Mesenchymal stem cell (in vitro differentiated cells and primary cell): ENCODE results near the gene KLF13.

Experiments
- DNase-seq: peaks from one replicate; pipeline ENCODE4 v3.0.0-alpha.2; 2013
- H2AFZ ChIP-seq: one replicate; pipeline ENCODE4 v1.6.1; 2013; ENCODE audit warnings: low read depth, mild to moderate bottlenecking, control low read depth, inconsistent platforms, low read length, moderate library complexity
- H2AK5ac ChIP-seq: 2 replicates; pipeline ENCODE4 v1.6.1; 2013; ENCODE audit warnings: low read length, moderate library complexity, mild to moderate bottlenecking, inconsistent platforms; ENCODE audit not compliant: severe bottlenecking
- H2BK120ac ChIP-seq: one replicate; pipeline ENCODE4 v1.6.1; 2013; ENCODE audit warnings: low read depth, mild to moderate bottlenecking, inconsistent platforms, low read length, moderate library complexity
- H2BK12ac ChIP-seq, 2 experiments: one replicate each; pipeline ENCODE4 v1.6.1; 2013; ENCODE audit warnings: inconsistent platforms in 2 of 2, low read length in 2 of 2, mild to moderate bottlenecking in 2 of 2, moderate library complexity in 2 of 2, control low read depth in 1 of 2
- H2BK15ac ChIP-seq: one replicate; pipeline ENCODE4 v1.6.1; 2013; ENCODE audit warnings: mild to moderate bottlenecking, low read depth, inconsistent platforms; ENCODE audit not compliant: poor library complexity, severe bottlenecking
- H2BK5ac ChIP-seq: 2 replicates; pipeline ENCODE4 v1.6.1; 2013; ENCODE audit warnings: low read depth, mild to moderate bottlenecking, low read length, control low read depth, inconsistent platforms; ENCODE audit not compliant: poor library complexity, severe bottlenecking
- H3K14ac ChIP-seq, 2 experiments: one replicate each; pipeline ENCODE4 v1.6.1; 2013; ENCODE audit warnings: inconsistent platforms in 2 of 2, low read length in 2 of 2, control low read depth in 1 of 2, mild to moderate bottlenecking in 1 of 2, moderate library complexity in 1 of 2
- H3K18ac ChIP-seq, 2 experiments: one replicate each; pipeline ENCODE4 v1.6.1; 2013; ENCODE audit warnings: inconsistent platforms in 2 of 2, low read length in 2 of 2, control low read depth in 1 of 2, low read depth in 1 of 2, mild to moderate bottlenecking in 1 of 2
- H3K23ac ChIP-seq, 2 experiments: one replicate each; pipeline ENCODE4 v1.6.1; 2013; ENCODE audit warnings: inconsistent platforms in 2 of 2, low read length in 2 of 2, mild to moderate bottlenecking in 2 of 2, moderate library complexity in 2 of 2, control low read depth in 1 of 2
- H3K27ac ChIP-seq: 2 replicates; pipeline ENCODE4 v1.5.1; 2013; ENCODE audit warnings: mild to moderate bottlenecking, moderate library complexity, low read length, control low read depth, inconsistent platforms; ENCODE audit not compliant: poor library complexity, severe bottlenecking
- H3K27me3 ChIP-seq, 2 experiments: 2 replicates each; pipeline versions ENCODE4 v1.6.1 to v1.7.0; 2013; ENCODE audit warnings: low read length in 2 of 2, mild to moderate bottlenecking in 2 of 2, moderate library complexity in 2 of 2, control low read depth in 1 of 2, inconsistent platforms in 1 of 2; ENCODE audit not compliant: control insufficient read depth in 1 of 2, insufficient read depth in 1 of 2
- H3K36me3 ChIP-seq, 2 experiments: 2 replicates each; pipeline versions ENCODE4 v1.6.1 to v1.7.0; 2013; ENCODE audit warnings: low read length in 2 of 2, control low read depth in 1 of 2, inconsistent platforms in 1 of 2, low read depth in 1 of 2, mild to moderate bottlenecking in 1 of 2; ENCODE audit not compliant: insufficient read depth in 2 of 2, control insufficient read depth in 1 of 2
- H3K4ac ChIP-seq, 2 experiments: one replicate each; pipeline ENCODE4 v1.6.1; 2013; ENCODE audit warnings: inconsistent platforms in 2 of 2, low read length in 2 of 2, mild to moderate bottlenecking in 2 of 2, moderate library complexity in 2 of 2, control low read depth in 1 of 2, low read depth in 1 of 2
- H3K4me1 ChIP-seq: 2 replicates; pipeline ENCODE4 v1.6.1; 2013; ENCODE audit warnings: low read depth, low read length, control low read depth; ENCODE audit not compliant: control insufficient read depth, insufficient read depth
- H3K4me2 ChIP-seq: 2 replicates; pipeline ENCODE4 v1.6.1; 2013; ENCODE audit warnings: low read length, mild to moderate bottlenecking, inconsistent platforms; ENCODE audit not compliant: poor library complexity, severe bottlenecking
- H3K4me3 ChIP-seq, 2 experiments: 2 replicates each; pipeline versions ENCODE4 v1.5.1 to v1.7.0; 2013; ENCODE audit warnings: low read length in 2 of 2, mild to moderate bottlenecking in 2 of 2, control low read depth in 1 of 2, low read depth in 1 of 2; ENCODE audit not compliant: insufficient read depth in 1 of 2
- H3K79me1 ChIP-seq: replicated peaks from 2 replicates; pipeline ENCODE4 v1.6.1; 2013; ENCODE audit warnings: mild to moderate bottlenecking, control low read depth, low read length, inconsistent platforms; ENCODE audit not compliant: poor library complexity, severe bottlenecking
- H3K9ac ChIP-seq: 2 replicates; pipeline ENCODE4 v1.7.0; 2013; ENCODE audit warnings: mild to moderate bottlenecking, low read length, moderate library complexity
- H3K9me3 ChIP-seq: 2 replicates; pipeline ENCODE4 v1.7.0; 2013; ENCODE audit warnings: mild to moderate bottlenecking, low read length; ENCODE audit not compliant: control insufficient read depth
- H4K8ac ChIP-seq: one replicate; pipeline ENCODE4 v1.6.1; 2013; ENCODE audit warnings: inconsistent platforms, mild to moderate bottlenecking, low read length, moderate library complexity
- H4K91ac ChIP-seq: one replicate; pipeline ENCODE4 v1.6.1; 2013; ENCODE audit warnings: mild to moderate bottlenecking, low read length, inconsistent platforms
- WGBS: methylation state at CpG from one replicate; pipeline ENCODE4 v1.1.7; 2013; ENCODE audit warnings: mixed read lengths; 5-methylcytosine and 5-hydroxymethylcytosine counted together

Gene KLF13

DNA sequence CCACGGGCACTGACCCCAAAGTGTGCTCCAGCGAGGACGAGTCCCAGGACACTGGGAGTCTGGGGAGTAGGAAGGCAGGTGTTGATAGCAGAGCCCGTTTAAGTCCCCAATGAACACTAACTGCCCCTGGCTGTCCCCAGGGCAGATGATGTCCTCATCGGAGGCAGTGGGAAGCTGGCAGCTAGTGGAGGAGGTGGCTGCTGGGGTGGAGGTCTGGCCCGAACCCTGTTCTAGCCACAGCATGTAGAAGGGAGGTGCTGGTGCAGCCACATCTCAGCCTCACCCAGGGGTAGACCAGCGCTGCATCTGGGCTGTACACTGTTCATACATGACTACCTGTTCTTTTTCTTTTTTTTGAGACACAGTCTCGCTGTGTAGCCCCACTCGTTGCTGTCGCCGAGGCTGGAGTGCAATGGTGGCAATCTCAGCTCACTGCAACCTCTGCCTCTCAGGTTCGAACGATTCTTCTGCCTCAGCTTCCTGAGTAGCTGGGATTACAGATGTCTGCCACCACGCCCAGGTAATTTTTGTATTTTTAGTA lies 51.8 kb downstream of the KLF13 start:
- Histone ChIP-seq H3K18ac (no peak overlapping the region), H3K27me3 (no peaks in the 10 kb centered on the region), H2AK5ac (no peak overlapping the region), H4K91ac (no peak overlapping the region), H3K79me1 (peaks cover 26% of the 10 kb centered on the region), H3K36me3 (peaks cover 53 to 61% of the 10 kb centered on the region in 2 experiments), H3K9ac (no peak overlapping the region), H3K4me1 (peaks cover 4% of the 10 kb centered on the region), H3K23ac (no peak overlapping the region), H3K14ac (no peak overlapping the region), H3K9me3 (no peaks in the 10 kb centered on the region), H3K4ac (no peak overlapping the region), H3K27ac (no peak overlapping the region), H3K4me3 (peak overlapping the region in 1 of 2 experiments; percentile 7), H4K8ac (no peak overlapping the region), H2AFZ (no peak overlapping the region), H2BK12ac (no peak overlapping the region), H2BK5ac (no peak overlapping the region), H2BK15ac (no peak overlapping the region), H3K4me2 (no peak overlapping the region), H2BK120ac (no peak overlapping the region)
- DNase-seq: no peak
- WGBS: 91% methylated on average over 13 of the region's 14 CpGs

DNA sequence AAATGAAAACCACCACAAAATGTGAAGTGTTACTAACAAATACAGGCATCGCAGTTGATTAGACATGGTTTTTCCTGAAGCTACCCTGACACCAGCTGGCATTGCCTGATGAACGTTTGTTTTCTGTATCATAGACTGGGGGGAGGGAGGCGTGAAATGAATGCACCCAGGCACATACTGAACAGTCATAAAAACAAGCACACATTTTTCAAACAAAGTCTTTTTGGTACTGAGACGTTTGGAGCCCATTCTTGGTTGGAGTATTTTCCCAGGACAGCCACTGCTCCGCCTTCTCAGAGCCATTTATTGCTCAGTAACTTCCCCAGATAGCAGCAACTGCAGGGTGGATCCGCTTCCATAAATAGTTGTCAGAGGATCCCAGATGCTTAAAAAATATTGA lies 52.4 kb downstream of the KLF13 start:
- H3K14ac ChIP-seq: no peak overlapping the region
- H4K91ac ChIP-seq: no peak overlapping the region
- no peak for DNase-seq
- peaks cover 47 to 57% of the 10 kb centered on the region in 2 experiments for H3K36me3 ChIP-seq
- H2BK5ac ChIP-seq: no peak overlapping the region
- no peak overlapping the region for H3K4me2 ChIP-seq
- H2BK12ac ChIP-seq: no peak overlapping the region
- no peak overlapping the region for H2BK120ac ChIP-seq
- H2AFZ ChIP-seq: no peak overlapping the region
- H3K79me1 ChIP-seq: peaks cover 24% of the 10 kb centered on the region
- 52% methylated on average over 5 of the region's 6 CpGs for WGBS
- H4K8ac ChIP-seq: no peak overlapping the region
- H2AK5ac ChIP-seq: no peak overlapping the region
- H3K4ac ChIP-seq: no peak overlapping the region
- no peak overlapping the region for H3K4me3 ChIP-seq
- H3K18ac ChIP-seq: no peak overlapping the region
- H3K9ac ChIP-seq: no peak overlapping the region
- peaks cover 4% of the 10 kb centered on the region for H3K4me1 ChIP-seq
- H3K9me3 ChIP-seq: no peaks in the 10 kb centered on the region
- no peaks in the 10 kb centered on the region for H3K27me3 ChIP-seq
- no peak overlapping the region for H3K23ac ChIP-seq
- no peak overlapping the region for H3K27ac ChIP-seq
- H2BK15ac ChIP-seq: no peak overlapping the region

DNA sequence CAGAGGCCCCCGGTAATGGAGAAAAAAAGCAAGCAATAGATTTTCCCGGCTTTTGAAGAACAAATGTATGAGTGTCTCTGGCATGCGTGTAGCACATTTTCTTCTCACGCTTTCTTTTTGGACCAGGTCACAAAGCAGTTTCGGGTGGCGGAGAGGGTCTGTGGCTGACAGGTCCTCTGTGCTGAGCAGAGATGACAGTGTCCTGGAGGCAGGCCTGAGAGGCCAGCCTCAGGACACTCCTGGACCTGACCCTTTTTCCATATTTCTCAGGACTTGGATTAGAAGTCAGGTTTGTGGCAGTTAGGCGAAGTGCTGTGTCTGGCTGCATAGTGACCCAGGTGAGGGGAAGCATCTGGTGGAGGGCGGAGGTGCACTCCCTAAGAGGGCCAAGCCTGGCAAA lies 52.9 kb downstream of the KLF13 start:
- Histone ChIP-seq H3K9ac (no peak overlapping the region), H3K79me1 (peaks cover 20% of the 10 kb centered on the region), H3K4me3 (no peak overlapping the region), H3K4me1 (peaks cover 4% of the 10 kb centered on the region), H3K4me2 (no peak overlapping the region), H2AFZ (no peak overlapping the region), H2AK5ac (no peak overlapping the region), H4K91ac (no peak overlapping the region), H2BK12ac (no peak overlapping the region), H4K8ac (no peak overlapping the region), H3K4ac (no peak overlapping the region), H3K36me3 (peaks cover 45 to 52% of the 10 kb centered on the region in 2 experiments), H3K27ac (no peak overlapping the region), H2BK5ac (no peak overlapping the region), H2BK120ac (no peak overlapping the region), H3K9me3 (no peaks in the 10 kb centered on the region), H3K14ac (no peak overlapping the region), H3K18ac (no peak overlapping the region), H2BK15ac (no peak overlapping the region), H3K27me3 (no peaks in the 10 kb centered on the region), H3K23ac (no peak overlapping the region)
- 91% methylated on average over 8 of the region's 8 CpGs for WGBS
- DNase-seq: no peak

DNA sequence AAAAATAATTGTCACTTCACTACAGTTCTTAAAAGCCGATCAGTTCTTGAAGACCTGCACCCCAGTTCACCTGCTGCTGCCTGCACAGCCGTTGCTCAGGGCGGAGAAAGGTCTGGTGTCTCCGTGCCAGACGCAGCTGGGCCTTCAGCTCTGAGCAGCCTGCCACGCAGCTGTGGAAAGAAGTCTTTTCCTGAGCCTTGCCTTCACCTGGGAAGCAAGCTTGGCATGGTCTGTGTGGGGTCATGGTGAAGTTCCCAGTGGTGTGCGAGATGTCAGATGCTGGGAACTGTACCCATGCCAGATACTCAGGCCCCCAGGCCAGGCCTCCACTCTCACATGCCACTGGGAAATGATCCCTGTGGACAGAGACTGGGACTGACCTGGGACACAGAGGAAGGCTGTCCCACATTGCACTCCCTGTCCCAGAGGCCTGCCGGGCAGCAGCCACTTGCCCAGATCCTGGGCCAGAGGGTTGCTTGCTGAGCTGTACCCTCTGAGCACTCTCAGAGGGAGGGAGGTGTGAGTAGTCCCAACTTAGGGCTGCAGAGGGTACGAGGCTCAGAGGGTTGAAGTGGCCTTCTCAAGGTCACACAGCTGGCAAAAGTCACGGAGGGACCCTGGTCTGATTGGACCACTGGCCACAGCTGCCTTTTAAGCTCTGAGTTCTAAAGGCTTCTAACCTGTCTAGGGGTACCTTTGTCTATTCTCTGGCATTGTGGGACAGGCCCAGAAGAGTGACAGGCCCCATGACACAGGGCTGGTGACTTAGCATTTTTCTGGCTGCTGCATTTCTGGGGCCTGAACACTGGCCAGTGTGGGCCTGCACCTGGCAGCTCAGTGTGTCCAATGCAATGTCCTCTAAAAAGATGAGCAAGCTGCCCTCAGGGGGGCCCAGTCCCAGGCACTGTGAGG lies 55.4 kb downstream of the KLF13 start:
- no peak overlapping the region for H3K14ac ChIP-seq
- H3K9me3 ChIP-seq: no peaks in the 10 kb centered on the region
- H4K8ac ChIP-seq: no peak overlapping the region
- no peak overlapping the region for H3K18ac ChIP-seq
- no peak overlapping the region for H2BK5ac ChIP-seq
- H3K36me3 ChIP-seq: peaks cover 33 to 42% of the 10 kb centered on the region in 2 experiments
- H2BK120ac ChIP-seq: no peak overlapping the region
- no peak overlapping the region for H4K91ac ChIP-seq
- no peaks in the 10 kb centered on the region for H3K27me3 ChIP-seq
- DNase-seq: no peak
- H3K27ac ChIP-seq: no peak overlapping the region
- no peak overlapping the region for H3K4ac ChIP-seq
- no peak overlapping the region for H2BK12ac ChIP-seq
- 95% methylated on average over 10 of the region's 10 CpGs for WGBS
- no peak overlapping the region for H3K9ac ChIP-seq
- H3K79me1 ChIP-seq: peaks cover 9% of the 10 kb centered on the region
- no peak overlapping the region for H3K4me3 ChIP-seq
- peak overlapping the region in 1 of 2 experiments; percentile 80 for H3K23ac ChIP-seq
- H2AK5ac ChIP-seq: no peak overlapping the region
- H3K4me2 ChIP-seq: no peak overlapping the region
- peaks cover 4% of the 10 kb centered on the region for H3K4me1 ChIP-seq
- no peak overlapping the region for H2AFZ ChIP-seq
- H2BK15ac ChIP-seq: no peak overlapping the region
